NK-92 (cell line): ENCODE measurements around the gene SSBP1.
"Not testable (repeated sequence)": the region's sequence is repeated elsewhere in the genome, so short reads cannot be mapped to it uniquely, and the experiment has no call there.

Experiments used
- DNase-seq: peaks from one replicate; lab custom pipeline; 2025; ENCODE audit not compliant: unreplicated experiment; lab: John Stamatoyannopoulos, UW

Gene SSBP1

GRCh38 chr7:141737836-141738591, at the start of gene SSBP1:
TSS of gene SSBP1 (plus strand) at chr7:141738358. CDS start at chr7:141739167, 809 bp downstream.
- DNase-seq, result peak; percentile 68

- not testable (repeated sequence) for DNase-seq
Observed at GRCh38 chr7:141689072-141689825, 48.9 kb upstream of the SSBP1 start.

- no peak for DNase-seq
Observed at GRCh38 chr7:141691540-141691939, 46.6 kb upstream of the SSBP1 start.

GRCh38 chr7:141691961-141692360, 46.2 kb upstream of the SSBP1 start:
- no peak for DNase-seq

GRCh38 chr7:141693082-141693481, 45.1 kb upstream of the SSBP1 start:
- no peak for DNase-seq

- no peak for DNase-seq
Observed at GRCh38 chr7:141695803-141696289, 42.3 kb upstream of the SSBP1 start.

GRCh38 chr7:141696348-141696747, 41.8 kb upstream of the SSBP1 start:
- no peak for DNase-seq

- DNase-seq, result no peak
Observed at GRCh38 chr7:141697211-141697871, 40.8 kb upstream of the SSBP1 start.

GRCh38 chr7:141698247-141699015, 39.7 kb upstream of the SSBP1 start:
- DNase-seq, result no peak

GRCh38 chr7:141699860-141700259, 38.3 kb upstream of the SSBP1 start:
- DNase-seq, result no peak

GRCh38 chr7:141700296-141700847, 37.8 kb upstream of the SSBP1 start:
- DNase-seq, result no peak

GRCh38 chr7:141700848-141701371, 37.2 kb upstream of the SSBP1 start:
- no peak for DNase-seq

- no peak for DNase-seq
Observed at GRCh38 chr7:141701489-141702046, 36.6 kb upstream of the SSBP1 start.

- DNase-seq, result no peak
Observed at GRCh38 chr7:141702047-141702567, 36.1 kb upstream of the SSBP1 start, which contains the start of gene DENND11. TSS of gene DENND11 (minus strand) at chr7:141702166. CDS start at chr7:141702153, 13 bp downstream.

- no peak for DNase-seq
Observed at GRCh38 chr7:141702892-141703291, 35.3 kb upstream of the SSBP1 start.

- no peak for DNase-seq
Observed at GRCh38 chr7:141704112-141704511, 34.0 kb upstream of the SSBP1 start.

- no peak for DNase-seq
Observed at GRCh38 chr7:141704741-141705140, 33.4 kb upstream of the SSBP1 start.

GRCh38 chr7:141706239-141707064, 31.7 kb upstream of the SSBP1 start:
- DNase-seq, result no peak

- DNase-seq, result no peak
Observed at GRCh38 chr7:141708351-141708750, 29.8 kb upstream of the SSBP1 start, which contains the start of gene WEE2. TSS of gene WEE2 (plus strand) at chr7:141708353. CDS start at chr7:141708759, 406 bp downstream.
